Transverse colon (tissue), 4 donors: Measurements from ENCODE around the gene ST6GAL1.

Experiments used
- CTCF ChIP-seq, 5 experiments: fragments of 200-600 bp in 3 of 5; fragments of 450-650 bp in 2 of 5; sonication (generic) in 3 of 5; IDR thresholded peaks; 1 replicate in 2 of 5; 2 replicates in 3 of 5; pipeline ENCODE4 v1.5.1; 2016 to 2017; ENCODE audit warnings: antibody characterized with exemption in 5 of 5, inconsistent platforms in 3 of 5, mild to moderate bottlenecking in 2 of 5, moderate library complexity in 1 of 5
- EP300 ChIP-seq: sonication (generic); formaldehyde crosslinking; IDR thresholded peaks from one replicate; pipeline ENCODE4 v1.6.1; 2017; ENCODE audit warnings: antibody characterized with exemption, low read depth
- POLR2A ChIP-seq: fragments of 450-650 bp; IDR thresholded peaks from one replicate; pipeline ENCODE4 v1.6.1; 2016; ENCODE audit warnings: antibody characterized with exemption, mild to moderate bottlenecking, moderate library complexity
- POLR2AphosphoS5 ChIP-seq, 3 donors: sonication (generic); formaldehyde crosslinking; IDR thresholded peaks; one replicate each; pipeline ENCODE4 v1.6.1; 2016; ENCODE audit warnings: antibody characterized with exemption in 3 of 3

GRCh38 chr3:187006864-187007630, 76.7 kb downstream of the ST6GAL1 start:
- no peak for TF ChIP-seq CTCF (IDR thresholded peaks at IDR 0.05)
- no peak for TF ChIP-seq POLR2A
- no peak for TF ChIP-seq POLR2AphosphoS5 (IDR thresholded peaks at IDR 0.05)
- no peak for TF ChIP-seq EP300
